ENCODE measurements around the gene G3BP2.

- TF ChIP-seq, protein P1, sequence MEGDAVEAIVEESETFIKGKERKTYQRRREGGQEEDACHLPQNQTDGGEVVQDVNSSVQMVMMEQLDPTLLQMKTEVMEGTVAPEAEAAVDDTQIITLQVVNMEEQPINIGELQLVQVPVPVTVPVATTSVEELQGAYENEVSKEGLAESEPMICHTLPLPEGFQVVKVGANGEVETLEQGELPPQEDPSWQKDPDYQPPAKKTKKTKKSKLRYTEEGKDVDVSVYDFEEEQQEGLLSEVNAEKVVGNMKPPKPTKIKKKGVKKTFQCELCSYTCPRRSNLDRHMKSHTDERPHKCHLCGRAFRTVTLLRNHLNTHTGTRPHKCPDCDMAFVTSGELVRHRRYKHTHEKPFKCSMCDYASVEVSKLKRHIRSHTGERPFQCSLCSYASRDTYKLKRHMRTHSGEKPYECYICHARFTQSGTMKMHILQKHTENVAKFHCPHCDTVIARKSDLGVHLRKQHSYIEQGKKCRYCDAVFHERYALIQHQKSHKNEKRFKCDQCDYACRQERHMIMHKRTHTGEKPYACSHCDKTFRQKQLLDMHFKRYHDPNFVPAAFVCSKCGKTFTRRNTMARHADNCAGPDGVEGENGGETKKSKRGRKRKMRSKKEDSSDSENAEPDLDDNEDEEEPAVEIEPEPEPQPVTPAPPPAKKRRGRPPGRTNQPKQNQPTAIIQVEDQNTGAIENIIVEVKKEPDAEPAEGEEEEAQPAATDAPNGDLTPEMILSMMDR (IDR thresholded peaks at IDR 0.05; ENCODE audit: insufficient read depth, low read depth, low read length), result no peak
- TF ChIP-seq EZH2 (IDR thresholded peaks at IDR 0.05; ENCODE audit: insufficient read depth, low read length), result no peak
These were observed 25.2 kb upstream of the G3BP2 start for GRCh38 chr4:75698162-75698962.
